COR-L47 (cell line): Measurements from ENCODE around the gene ZNF750.

Source experiments
- DNase-seq: peaks from one replicate; lab custom pipeline; 2025; lab: John Stamatoyannopoulos, UW

Gene ZNF750

GRCh38 chr17:82839617-82840292 lies at the start of gene ZNF750:
TSS of gene ZNF750 (minus strand) at chr17:82840022. CDS start at chr17:82832454, 7,568 bp downstream.
- DNase-seq, result no peak

- DNase-seq, result no peak
Measured at GRCh38 chr17:82888583-82889495, 49.0 kb upstream of the ZNF750 start.

GRCh38 chr17:82887255-82888164 lies 47.7 kb upstream of the ZNF750 start:
- no peak for DNase-seq

- DNase-seq, result no peak
Measured at GRCh38 chr17:82884970-82885353, 45.1 kb upstream of the ZNF750 start.

- no peak for DNase-seq
Measured at GRCh38 chr17:82884341-82884969, 44.6 kb upstream of the ZNF750 start.

GRCh38 chr17:82883419-82884031 lies 43.7 kb upstream of the ZNF750 start:
- DNase-seq, result no peak

GRCh38 chr17:82882715-82883418 lies 43.0 kb upstream of the ZNF750 start:
- no peak for DNase-seq

- DNase-seq, result no peak
Measured at GRCh38 chr17:82881900-82882714, 42.3 kb upstream of the ZNF750 start.

GRCh38 chr17:82881324-82881823 lies 41.6 kb upstream of the ZNF750 start:
- DNase-seq, result no peak

GRCh38 chr17:82880620-82881323 lies 41.0 kb upstream of the ZNF750 start:
- DNase-seq, result no peak

GRCh38 chr17:82879241-82879640 lies 39.4 kb upstream of the ZNF750 start:
- DNase-seq, result no peak

- DNase-seq, result no peak
Measured at GRCh38 chr17:82878527-82878926, 38.7 kb upstream of the ZNF750 start.

GRCh38 chr17:82876602-82877379 lies 37.0 kb upstream of the ZNF750 start:
- DNase-seq, result no peak

GRCh38 chr17:82876149-82876548 lies 36.3 kb upstream of the ZNF750 start:
- no peak for DNase-seq

- DNase-seq, result no peak
Measured at GRCh38 chr17:82875407-82875856, 35.6 kb upstream of the ZNF750 start.

- no peak for DNase-seq
Measured at GRCh38 chr17:82874011-82874835, 34.4 kb upstream of the ZNF750 start.

GRCh38 chr17:82873521-82873920 lies 33.7 kb upstream of the ZNF750 start:
- no peak for DNase-seq
